Measurements from ENCODE around the gene BBS9. TPM values are rescaled to one million over a fixed set of nuclear protein-coding genes. Genes with fewer than 3 reads are reported as not detected.

The BBS9 gene
- total and polyA plus RNA-seq, 2 of the 4 experiments (the other 2 are of a cell fraction) = 7.9 to 9.5 TPM

DNA sequence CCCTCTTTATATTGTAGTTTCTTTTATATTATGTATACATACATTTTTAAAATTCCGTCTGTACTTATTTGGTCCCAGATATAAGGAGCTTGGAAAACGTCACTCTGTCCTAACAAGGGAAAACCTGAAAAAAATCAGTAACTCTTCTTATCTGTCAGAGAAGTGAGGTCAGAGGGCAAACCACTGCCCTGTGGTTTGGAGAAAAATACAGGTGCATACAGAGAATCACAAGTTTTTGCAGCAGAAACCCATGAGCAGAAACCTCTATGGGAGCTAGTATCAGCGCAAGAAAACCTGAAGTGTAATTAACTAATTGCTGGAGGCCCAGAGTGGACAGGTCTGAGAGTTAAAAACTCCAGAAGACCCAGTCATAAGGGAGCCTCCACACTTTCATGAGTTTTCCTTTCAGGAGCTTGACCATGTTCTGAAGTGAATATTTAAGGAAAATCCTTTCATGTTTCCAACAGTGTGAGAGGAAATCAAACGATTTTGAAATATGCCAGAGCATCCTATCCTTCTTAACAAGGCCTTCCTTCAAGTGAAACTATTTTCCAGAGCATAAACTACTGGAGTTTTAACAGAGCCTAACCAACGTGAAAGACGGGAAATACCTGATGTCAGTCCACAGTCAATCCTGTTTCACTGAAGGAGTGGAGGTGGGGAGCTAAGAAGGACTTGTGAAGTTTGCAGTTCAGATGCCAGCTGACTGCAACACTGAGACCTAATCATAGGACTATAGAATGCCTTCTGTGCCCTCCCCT, 485.2 kb downstream of the BBS9 start:
- no peaks in the 10 kb centered on the region for H3K36me3 ChIP-seq (ENCODE audit: control insufficient read depth, insufficient read depth, low read length)
- H2BK20ac ChIP-seq (ENCODE audit: low read depth, low read length) = no peak overlapping the region
- no peak overlapping the region for H3K27ac ChIP-seq (ENCODE audit: insufficient read depth, low read length)
- CTCF ChIA-PET = no interaction called here
- H2AK5ac ChIP-seq (ENCODE audit: low read depth, low read length) = no peak overlapping the region
- H3K9ac ChIP-seq (ENCODE audit: low read depth, low read length) = no peak overlapping the region
- no peak overlapping the region for H4K8ac ChIP-seq (ENCODE audit: low read depth in 2 of 2, low read length in 2 of 2)
- intact Hi-C loops (cut with micrococcal nuclease) = no loop called here
- H3K4me3 ChIP-seq (ENCODE audit: insufficient read depth, low read depth, low read length) = no peak overlapping the region
- no peak overlapping the region for H2AFZ ChIP-seq (replicated peaks; ENCODE audit: low read length, poor library complexity)
- WGBS, 2 experiments (ENCODE audit: extremely low coverage in 2 of 2, insufficient read length in 1 of 2) = 100% methylated on average over 1 of the region's 6 CpGs; no CpG with 5 or more reads in 1 of the 2 experiments
- no peak overlapping the region for H4K91ac ChIP-seq (ENCODE audit: insufficient read depth, low read depth, low read length)
- no peak overlapping the region for H3K56ac ChIP-seq (ENCODE audit: extremely low read depth, insufficient read depth, low read length)
- no peak overlapping the region for H3K4me2 ChIP-seq (ENCODE audit: low read depth, low read length)
- H3K18ac ChIP-seq (ENCODE audit: low read depth, low read length) = peak overlapping the region; percentile 37
- no peak overlapping the region for H3K4ac ChIP-seq (ENCODE audit: low read depth, low read length)
- H2AK9ac ChIP-seq (replicated peaks; ENCODE audit: low read depth, low read length, poor library complexity) = no peak overlapping the region
- H3K14ac ChIP-seq (replicated peaks; ENCODE audit: low read depth, low read length) = no peak overlapping the region
- no peak overlapping the region for H2BK15ac ChIP-seq (ENCODE audit: low read depth, low read length)
- ATAC-seq (ENCODE audit: low read depth) = no peak
- H2BK120ac ChIP-seq (ENCODE audit: low read depth, low read length) = no peak overlapping the region
- no peaks in the 10 kb centered on the region for H3K27me3 ChIP-seq (ENCODE audit: control insufficient read depth, insufficient read depth, low read length)
- no peaks in the 10 kb centered on the region for H3K9me3 ChIP-seq (ENCODE audit: control insufficient read depth, insufficient read depth, low read length)
- H3K79me1 ChIP-seq (ENCODE audit: low read depth in 1 of 2, low read length in 2 of 2) = no peaks in the 10 kb centered on the region
- H4K20me1 ChIP-seq (ENCODE audit: insufficient read depth, low read length) = no peaks in the 10 kb centered on the region
- H3K9me1 ChIP-seq (ENCODE audit: insufficient read depth, low read length) = no peaks in the 10 kb centered on the region
- no peak for DNase-seq
- POLR2A ChIA-PET (ENCODE audit: unreplicated experiment) = no interaction called here
- peaks cover 4% of the 10 kb centered on the region for H3K4me1 ChIP-seq (ENCODE audit: control insufficient read depth, insufficient read depth, low read length)
- no TSS peak for BruUV-seq (replicated peaks)
- no peak overlapping the region; the same call in 1 of the 2 replicates for H4K5ac ChIP-seq (ENCODE audit: low read depth, low read length)
- H2BK5ac ChIP-seq (ENCODE audit: low read depth, low read length, poor library complexity, severe bottlenecking) = no peak overlapping the region
- H3K23ac ChIP-seq (ENCODE audit: low read depth, low read length) = no peak overlapping the region
- dilution Hi-C loops (cut with HindIII; ENCODE audit: low sequenced_read_pairs, unreplicated experiment) = no loop called here
- TF ChIP-seq RAD21 (IDR thresholded peaks at IDR 0.05; ENCODE audit: low read length) (no peak), CEBPB (IDR thresholded peaks at IDR 0.05; ENCODE audit: low read depth, low read length) (no peak)
- in situ Hi-C loops (cut with MboI; ENCODE audit: low sequenced_read_pairs) = no loop called here
